HepG2 (cell line): ENCODE measurements around the gene AQP12A. TPM values are rescaled to one million over a fixed set of nuclear protein-coding genes. Genes with fewer than 3 reads are reported as not detected.

Experiments
- ATAC-seq: fragments of 200-7000 bp; cut with Tn5 transposase; 3 replicates; pipeline ENCODE4 v1.9.1; 2020; ENCODE audit warnings: mild to moderate bottlenecking, moderate library complexity
- BruUV-seq: library from RNA; stranded (reverse); fragments of 400-500 nt; replicated peaks from 2 replicates; lab custom pipeline; 2021; lab: Mats Ljungman, UMichigan
- CTCF ChIA-PET: fragments of 300-600 bp; formaldehyde crosslinking; extraction: SDS; loops from one replicate; lab custom pipeline; 2021; ENCODE audit warnings: low total read pairs, inconsistent platforms, low intra/inter-chr PET ratio; lab: Yijun Ruan, JAX
- POLR2A ChIA-PET: fragments of 350-600 bp; sonication (Branson Sonifier 250); formaldehyde crosslinking; loops from one replicate; lab custom pipeline; 2020; ENCODE audit warnings: antibody characterized with exemption, inconsistent platforms; lab: Yijun Ruan, JAX
- DNase-seq: peaks from one replicate; pipeline ENCODE4 v3.0.0-alpha.2; 2015; ENCODE audit warnings: low spot score
- FAIRE-seq: peaks from 3 replicates; lab custom pipeline; 2011; peaks lifted over from hg19 to GRCh38; lab: Jason Lieb, UNC
- H2AFZ ChIP-seq: one replicate; pipeline ENCODE4 v1.6.1; 2011; ENCODE audit warnings: low read length, inconsistent platforms
- H3K27ac ChIP-seq: fragments of 300-600 bp; 3 replicates; pipeline ENCODE4 v1.8.0; 2011; ENCODE audit warnings: mixed run types, mild to moderate bottlenecking, mixed read lengths, low read length, inconsistent platforms; ENCODE audit not compliant: insufficient read depth; ENCODE audit errors: extremely low read length
- H3K27me3 ChIP-seq, 2 experiments: fragments of 200-600 bp in 1 of 2; 2 replicates in 1 of 2; 3 replicates in 1 of 2; pipeline versions ENCODE4 v1.6.0 to v1.8.0; 2011; ENCODE audit warnings: low read length in 2 of 2, mild to moderate bottlenecking in 2 of 2, moderate library complexity in 2 of 2, inconsistent platforms in 1 of 2; ENCODE audit not compliant: insufficient read depth in 2 of 2, control insufficient read depth in 1 of 2
- H3K36me3 ChIP-seq, 2 experiments: fragments of 200-600 bp in 1 of 2; replicated peaks in 1 of 2; 2 replicates in 1 of 2; 3 replicates in 1 of 2; pipeline versions ENCODE4 v1.5.1 to v1.8.0; 2011; ENCODE audit warnings: low read length in 2 of 2, inconsistent platforms in 1 of 2; ENCODE audit not compliant: insufficient read depth in 2 of 2, control insufficient read depth in 1 of 2
- H3K4me1 ChIP-seq: 2 replicates; pipeline ENCODE4 v1.5.1; 2012; ENCODE audit warnings: low read length, inconsistent platforms; ENCODE audit not compliant: insufficient read depth
- H3K4me2 ChIP-seq: 2 replicates; pipeline ENCODE4 v1.6.0; 2011; ENCODE audit warnings: low read depth, low read length, inconsistent platforms
- H3K4me3 ChIP-seq, 3 experiments: fragments of 200-600 bp in 1 of 3; sonication (generic), shearing (Covaris generic) in 1 of 3; replicated peaks in 1 of 3; 2 replicates each; pipeline ENCODE4 v1.5.1; 2011 to 2016; ENCODE audit warnings: low read length in 3 of 3, inconsistent platforms in 2 of 3, low read depth in 2 of 3, mild to moderate bottlenecking in 2 of 3, control low read depth in 1 of 3, mixed read lengths in 1 of 3; ENCODE audit not compliant: insufficient read depth in 1 of 3
- H3K79me2 ChIP-seq: one replicate; pipeline ENCODE4 v1.6.1; 2011; ENCODE audit warnings: low read length, inconsistent platforms; ENCODE audit not compliant: insufficient read depth
- H3K9ac ChIP-seq: 2 replicates; pipeline ENCODE4 v1.6.0; 2011; ENCODE audit warnings: mild to moderate bottlenecking, low read depth, low read length, inconsistent platforms; ENCODE audit not compliant: insufficient read depth
- H3K9me3 ChIP-seq: 2 replicates; pipeline ENCODE4 v1.5.1; 2012; ENCODE audit warnings: mild to moderate bottlenecking, low read length
- H4K20me1 ChIP-seq: 2 replicates; pipeline ENCODE4 v1.6.0; 2011; ENCODE audit warnings: inconsistent platforms, mild to moderate bottlenecking, low read length, moderate library complexity; ENCODE audit not compliant: insufficient read depth
- AKNA ChIP-seq: sonication (generic); formaldehyde crosslinking; IDR thresholded peaks from 2 replicates; pipeline ENCODE4 v1.4.0; 2020; ENCODE audit warnings: missing genetic modification reagents, borderline replicate concordance
- BRF2 ChIP-seq: sonication (generic); formaldehyde crosslinking; IDR thresholded peaks from 2 replicates; pipeline ENCODE4 v1.8.1; 2022; ENCODE audit warnings: mild to moderate bottlenecking, missing genetic modification reagents
- GLI4 ChIP-seq: sonication (generic); formaldehyde crosslinking; IDR thresholded peaks from 2 replicates; pipeline ENCODE4 v1.5.1; 2020; ENCODE audit warnings: missing genetic modification reagents, mild to moderate bottlenecking, moderate library complexity, borderline replicate concordance
- HDAC1 ChIP-seq: sonication (generic); formaldehyde crosslinking; IDR thresholded peaks from 2 replicates; pipeline ENCODE4 v1.5.1; 2020; ENCODE audit warnings: mild to moderate bottlenecking, missing genetic modification reagents
- JUND ChIP-seq: sonication (generic); formaldehyde crosslinking; IDR thresholded peaks from 2 replicates; pipeline ENCODE4 v1.8.0; 2022; ENCODE audit warnings: mild to moderate bottlenecking, missing genetic modification reagents
- KAT8 ChIP-seq: IDR thresholded peaks from 2 replicates; pipeline ENCODE4 v1.6.1; 2016; ENCODE audit warnings: missing genetic modification reagents, missing compliant biosample characterization
- NFYC ChIP-seq: IDR thresholded peaks from 2 replicates; pipeline ENCODE4 v1.6.1; 2016; ENCODE audit warnings: missing genetic modification reagents, missing compliant biosample characterization
- UBTF ChIP-seq: sonication (generic); formaldehyde crosslinking; IDR thresholded peaks from 2 replicates; pipeline ENCODE4 v1.4.0; 2020; ENCODE audit warnings: mild to moderate bottlenecking, missing genetic modification reagents
- ZNF343 ChIP-seq: sonication (generic); formaldehyde crosslinking; IDR thresholded peaks from 2 replicates; pipeline ENCODE4 v1.4.0; 2020; ENCODE audit warnings: mild to moderate bottlenecking, missing genetic modification reagents
- ZNF451 ChIP-seq: sonication (generic); formaldehyde crosslinking; IDR thresholded peaks from 2 replicates; pipeline ENCODE4 v1.5.0; 2020; ENCODE audit warnings: mild to moderate bottlenecking, missing genetic modification reagents
- ZNF468 ChIP-seq: sonication (generic); formaldehyde crosslinking; IDR thresholded peaks from 2 replicates; pipeline ENCODE4 v1.8.0; 2022; ENCODE audit warnings: mild to moderate bottlenecking, moderate library complexity, missing genetic modification reagents
- ZNF670 ChIP-seq: sonication (generic); formaldehyde crosslinking; IDR thresholded peaks from 2 replicates; pipeline ENCODE4 v1.8.0; 2022; ENCODE audit warnings: mild to moderate bottlenecking, missing genetic modification reagents, borderline replicate concordance
- ZNF724P ChIP-seq: sonication (generic); formaldehyde crosslinking; IDR thresholded peaks from 2 replicates; pipeline ENCODE4 v1.8.0; 2022; ENCODE audit warnings: missing genetic modification reagents, borderline replicate concordance
- WGBS: methylation state at CpG from one replicate; pipeline ENCODE4 v1.1.6; 2017; ENCODE audit warnings: low lambda C conversion rate; 5-methylcytosine and 5-hydroxymethylcytosine counted together
- in situ Hi-C: cut with HindIII; loops from 2 replicates; pipeline ENCODE4 v1.10.0; 2017; ENCODE audit warnings: low pct_unique_long_range_greater_than_20kb; ENCODE audit not compliant: extremely low pct_ligation_motif_present
- intact Hi-C: fragments of 100-400 bp; cut with micrococcal nuclease; formaldehyde crosslinking; loops from one replicate; pipeline ENCODE4 v1.10.0; 2022; ENCODE audit not compliant: unreplicated experiment
- polyA plus RNA-seq, 8 experiments: library from polyadenylated mRNA; depleted of rRNA in 3 of 8; stranded (reverse) in 7 of 8; unstranded in 1 of 8; fragments of >200 nt; fragmentation: Illumina TruSeq in 4 of 8; extraction: Trizol in 4 of 8; gene quantifications; 2 replicates each; pipeline versions ENCODE4 v1.2.1 to v1.2.3, GENCODE V29; 2011 to 2016; ENCODE audit warnings: low read depth in 4 of 8, missing spikeins in 1 of 8, mixed read lengths in 1 of 8; ENCODE audit not compliant: insufficient read depth in 1 of 8
- total RNA-seq, 5 experiments: library from RNA; depleted of rRNA; stranded (reverse); fragments of >200 nt; fragmentation: Illumina TruSeq; extraction: Trizol; gene quantifications; 2 replicates each; pipeline ENCODE4 v1.2.3, GENCODE V29; 2016; ENCODE audit warnings: low read depth in 1 of 5

The AQP12A gene
- total and polyA plus RNA-seq, 2 of the 13 experiments (the other 11 are each of a cell fraction or from before 2014, with no cell fraction given): not detected

GRCh38 chr2:240644859-240645301 is 46.8 kb upstream of the AQP12A start:
- in situ Hi-C loops (no loop called here), intact Hi-C loops (loop anchor here (10.0 kb wide), 1 partner anchor 130 kb away; no protein-coding TSS in a partner anchor)
- no peaks in the 10 kb centered on the region; the same call in 1 of the 2 replicates for H4K20me1 ChIP-seq
- ChIA-PET POLR2A (no interaction called here), CTCF (no interaction called here)
- H3K9me3 ChIP-seq: no peaks in the 10 kb centered on the region
- no peaks in the 10 kb centered on the region for H3K79me2 ChIP-seq
- H3K4me1 ChIP-seq: no peaks in the 10 kb centered on the region
- 0% methylated on average over 1 of the region's 8 CpGs for WGBS
- H3K4me2 ChIP-seq: no peak overlapping the region
- DNase-seq: no peak
- no peaks in the 10 kb centered on the region for H3K36me3 ChIP-seq
- H3K27ac ChIP-seq: no peak overlapping the region
- H3K4me3 ChIP-seq: no peak overlapping the region
- FAIRE-seq: no peak
- H2AFZ ChIP-seq: no peak overlapping the region
- peaks cover 45 to 81% of the 10 kb centered on the region in 2 experiments for H3K27me3 ChIP-seq
- no peak for ATAC-seq
- BruUV-seq: no TSS peak
- H3K9ac ChIP-seq: no peak overlapping the region
- TF ChIP-seq NFYC (CRISPR knock-in tag) (no peak), UBTF (no peak), ZNF724P (CRISPR knock-in tag) (no peak), JUND (no peak), ZNF468 (CRISPR knock-in tag) (no peak), BRF2 (CRISPR knock-in tag) (no peak), ZNF670 (CRISPR knock-in tag) (no peak), KAT8 (no peak), ZNF451 (no peak), GLI4 (CRISPR knock-in tag) (no peak), ZNF343 (CRISPR knock-in tag) (no peak), AKNA (CRISPR knock-in tag) (no peak), HDAC1 (no peak)
